ENCODE measurements around the gene HOXB2.

DNA sequence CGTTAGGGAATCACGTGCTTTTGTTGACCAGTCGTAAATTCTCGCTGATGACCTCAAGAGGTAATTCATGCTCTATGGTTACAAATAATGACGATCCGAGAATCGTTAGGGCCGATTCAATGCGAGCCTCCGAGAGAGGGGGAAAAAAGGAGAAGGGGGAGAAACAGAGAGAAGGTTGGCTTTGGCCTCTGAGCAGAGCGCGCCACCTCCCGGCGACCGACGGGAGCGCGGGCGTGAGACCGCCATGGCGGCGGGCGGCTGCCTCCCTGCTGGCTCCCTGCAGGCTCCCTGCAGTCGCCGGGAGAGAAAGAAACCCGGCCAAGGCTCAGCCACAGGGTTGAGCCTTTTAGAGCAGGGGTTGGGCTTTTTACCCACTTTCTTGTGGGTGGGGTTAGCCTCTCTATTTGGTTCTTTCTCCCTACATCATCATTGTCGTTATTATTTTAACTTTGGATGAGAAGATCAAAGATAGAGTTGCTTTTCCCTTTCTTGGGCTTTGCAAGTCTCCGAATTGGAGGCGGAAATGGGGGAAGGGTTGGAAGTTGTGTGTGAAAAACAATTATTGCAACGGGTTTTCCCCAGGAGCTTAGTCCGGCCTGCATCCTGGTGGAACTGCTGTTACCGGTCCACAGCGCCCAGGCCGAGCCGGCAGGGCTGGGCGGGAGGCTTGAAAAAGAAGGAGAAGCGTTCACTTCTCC is 49.1 kb upstream of the HOXB2 start:
- TF ChIP-seq POLR2AphosphoS5 (IDR thresholded peaks at IDR 0.05; ENCODE audit: low read depth, low read length) (no peak), SPI1 (IDR thresholded peaks at IDR 0.05; ENCODE audit: low read depth, low read length) (peak; percentile 70), POLR2A (IDR thresholded peaks at IDR 0.05; ENCODE audit: low read depth, low read length) (no peak), POU2F2 (IDR thresholded peaks at IDR 0.05; ENCODE audit: low read depth, low read length) (no peak)
